ENCODE data around the gene MUTYH.

The MUTYH gene

GRCh38 chr1:45348966-45349677, 8.9 kb upstream of the MUTYH start:
- no peak for DNase-seq (ENCODE audit: low read depth, low spot score)

GRCh38 chr1:45348609-45348965, 8.3 kb upstream of the MUTYH start:
- DNase-seq (ENCODE audit: low read depth, low spot score), result no peak

DNA sequence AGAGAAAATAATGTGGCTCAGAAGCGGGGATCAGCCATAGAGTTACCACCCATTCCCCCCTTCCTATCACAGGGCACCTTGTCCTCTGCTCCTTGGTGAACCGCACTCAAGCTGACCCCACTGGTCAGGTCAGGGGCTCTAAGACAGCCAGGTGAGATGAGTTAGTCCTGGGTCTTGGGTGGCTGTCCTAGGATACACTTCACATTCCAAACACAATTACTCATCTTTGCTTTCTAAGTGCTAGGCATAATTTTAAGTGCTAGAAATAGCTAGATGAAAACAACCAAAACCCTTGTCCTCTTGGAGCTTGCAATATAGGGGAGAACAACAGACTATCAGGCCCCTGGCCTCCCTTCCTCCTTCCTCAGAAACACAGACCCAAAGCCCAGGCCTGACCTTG, 7.8 kb upstream of the MUTYH start:
- no peak for DNase-seq (ENCODE audit: low read depth, low spot score)

GRCh38 chr1:45346473-45346872, 6.2 kb upstream of the MUTYH start:
- no peak for DNase-seq (ENCODE audit: low read depth, low spot score)

DNA sequence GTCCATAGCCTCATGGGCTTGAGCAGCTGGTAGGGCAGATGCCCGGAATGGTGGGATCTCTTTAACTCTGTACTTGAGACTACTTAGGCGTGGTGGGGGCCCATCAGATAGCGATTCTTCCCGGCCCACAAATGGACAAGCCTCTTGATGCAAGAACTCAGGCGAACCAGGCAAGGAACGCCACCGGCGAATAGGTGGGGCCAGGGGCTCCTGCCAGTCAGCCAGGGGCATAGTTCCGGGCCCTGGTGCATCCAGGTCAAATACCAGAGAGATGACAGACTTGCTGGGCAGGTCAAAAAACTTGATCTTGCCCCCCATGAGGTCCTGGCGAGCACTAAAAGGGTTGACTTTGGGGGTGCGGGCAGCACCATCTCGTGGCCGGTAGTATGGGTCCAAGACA, 4.8 kb upstream of the MUTYH start:
- DNase-seq (ENCODE audit: low read depth, low spot score), result no peak

DNA sequence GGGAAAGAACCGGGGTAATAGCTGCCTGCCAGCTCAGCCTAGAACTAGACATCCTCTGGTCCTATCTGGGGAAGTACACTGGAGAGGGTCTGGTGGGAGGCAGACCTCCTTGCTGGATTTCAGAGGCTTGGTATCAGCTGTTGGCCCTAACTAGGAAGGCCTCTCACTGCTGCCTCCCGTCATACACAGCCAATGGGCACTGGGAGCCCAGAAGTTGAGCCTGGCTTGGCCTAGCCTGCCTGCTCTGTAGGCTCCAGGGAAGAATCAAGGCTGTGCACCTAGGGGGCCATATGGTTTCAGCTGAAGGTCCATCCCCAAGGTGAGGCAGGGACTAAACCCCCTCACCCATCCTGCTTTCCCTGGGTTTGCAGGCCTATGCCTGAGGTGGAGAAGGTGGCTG, 4.3 kb upstream of the MUTYH start:
- DNase-seq (ENCODE audit: low read depth, low spot score), result no peak

DNA sequence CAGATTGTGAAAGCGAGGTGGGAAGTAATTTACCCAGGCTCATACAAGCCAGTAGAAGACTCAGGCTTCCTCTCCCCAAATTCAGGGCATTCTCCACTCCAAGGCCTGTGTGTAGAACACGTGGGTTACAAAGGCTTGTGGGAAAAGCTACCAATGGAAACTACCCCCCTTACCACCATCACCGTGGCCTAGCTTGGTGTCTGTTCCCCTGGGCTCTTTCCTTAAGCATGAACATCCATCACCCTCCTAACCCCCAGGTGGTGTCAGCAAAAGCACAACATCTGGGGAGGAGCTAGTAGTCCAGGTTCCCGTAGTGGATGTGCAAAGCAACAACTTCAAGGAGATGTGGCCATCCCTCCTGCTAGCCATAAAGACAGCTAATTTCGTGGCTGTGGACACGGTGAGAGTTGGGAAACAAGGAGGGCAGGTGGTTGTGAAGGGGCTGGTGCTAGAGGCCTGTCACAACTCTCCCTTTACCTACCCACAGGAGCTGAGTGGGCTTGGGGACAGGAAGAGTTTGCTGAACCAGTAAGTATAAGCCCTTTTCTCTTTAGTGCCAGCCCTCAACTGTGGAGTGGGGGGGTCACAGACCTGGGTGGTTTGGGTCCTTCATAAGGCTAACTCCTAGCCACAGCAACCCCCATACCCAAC, 701 bp upstream of the MUTYH start:
- no peak for DNase-seq (ENCODE audit: low read depth, low spot score)

- no peak for DNase-seq (ENCODE audit: low read depth, low spot score)
Measured at GRCh38 chr1:45337630-45338325, 2.5 kb downstream of the MUTYH start.

- no peak for DNase-seq (ENCODE audit: low read depth, low spot score)
Measured at GRCh38 chr1:45335855-45336324, 4.3 kb downstream of the MUTYH start.

- no peak for DNase-seq (ENCODE audit: low read depth, low spot score)
Measured at GRCh38 chr1:45334308-45335245, 5.7 kb downstream of the MUTYH start.

- no peak for DNase-seq (ENCODE audit: low read depth, low spot score)
Measured at GRCh38 chr1:45332346-45332720, 7.9 kb downstream of the MUTYH start.

DNA sequence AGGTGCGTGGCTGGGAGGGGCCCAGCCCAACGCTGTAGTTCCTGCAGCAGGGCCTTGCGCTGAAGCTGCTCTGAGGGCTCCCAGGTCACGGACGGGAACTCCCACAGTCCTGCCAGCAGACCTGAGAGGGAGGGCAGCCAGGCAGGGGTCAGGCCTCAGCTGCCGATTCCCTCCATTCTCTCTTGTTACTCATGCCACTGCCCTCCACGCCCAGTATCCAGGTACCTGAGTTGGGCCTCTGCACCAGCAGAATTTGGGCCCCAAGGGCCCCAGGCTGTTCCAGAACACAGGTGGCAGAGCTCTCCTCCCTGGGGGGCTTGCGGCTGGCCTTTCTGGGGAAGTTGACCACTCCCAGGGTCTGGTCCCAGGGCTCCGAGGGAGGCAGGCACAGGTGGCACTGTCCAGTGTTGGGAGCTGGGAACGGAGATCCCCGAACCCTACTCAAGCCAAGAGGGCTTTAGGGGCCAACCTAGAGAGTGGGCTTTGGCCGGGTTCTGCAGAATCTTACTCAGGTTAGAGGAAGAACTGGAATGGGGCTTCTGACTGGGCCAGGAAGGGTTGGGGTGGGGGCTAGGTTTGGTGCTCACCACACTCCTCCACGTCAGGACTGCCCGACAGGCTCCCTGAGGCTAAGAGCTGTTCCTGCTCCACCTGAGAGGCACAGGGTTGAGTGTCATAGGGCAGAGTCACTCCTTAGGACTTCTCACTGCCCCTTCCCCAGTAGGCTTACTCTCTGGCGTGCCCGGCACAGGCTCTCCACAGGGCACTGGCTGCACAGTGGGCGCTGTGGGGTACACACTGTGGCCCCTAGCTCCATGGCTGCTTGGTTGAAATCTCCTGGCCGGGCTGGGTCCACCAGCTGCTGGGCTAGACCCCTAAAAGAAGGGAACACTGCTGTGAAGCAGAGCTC, 8.5 kb downstream of the MUTYH start:
- no peak for DNase-seq (ENCODE audit: low read depth, low spot score)

GRCh38 chr1:45329445-45329844, 10.8 kb downstream of the MUTYH start:
- no peak for DNase-seq (ENCODE audit: low read depth, low spot score)

- no peak for DNase-seq (ENCODE audit: low read depth, low spot score)
Measured at GRCh38 chr1:45328680-45329079, 11.6 kb downstream of the MUTYH start.

DNA sequence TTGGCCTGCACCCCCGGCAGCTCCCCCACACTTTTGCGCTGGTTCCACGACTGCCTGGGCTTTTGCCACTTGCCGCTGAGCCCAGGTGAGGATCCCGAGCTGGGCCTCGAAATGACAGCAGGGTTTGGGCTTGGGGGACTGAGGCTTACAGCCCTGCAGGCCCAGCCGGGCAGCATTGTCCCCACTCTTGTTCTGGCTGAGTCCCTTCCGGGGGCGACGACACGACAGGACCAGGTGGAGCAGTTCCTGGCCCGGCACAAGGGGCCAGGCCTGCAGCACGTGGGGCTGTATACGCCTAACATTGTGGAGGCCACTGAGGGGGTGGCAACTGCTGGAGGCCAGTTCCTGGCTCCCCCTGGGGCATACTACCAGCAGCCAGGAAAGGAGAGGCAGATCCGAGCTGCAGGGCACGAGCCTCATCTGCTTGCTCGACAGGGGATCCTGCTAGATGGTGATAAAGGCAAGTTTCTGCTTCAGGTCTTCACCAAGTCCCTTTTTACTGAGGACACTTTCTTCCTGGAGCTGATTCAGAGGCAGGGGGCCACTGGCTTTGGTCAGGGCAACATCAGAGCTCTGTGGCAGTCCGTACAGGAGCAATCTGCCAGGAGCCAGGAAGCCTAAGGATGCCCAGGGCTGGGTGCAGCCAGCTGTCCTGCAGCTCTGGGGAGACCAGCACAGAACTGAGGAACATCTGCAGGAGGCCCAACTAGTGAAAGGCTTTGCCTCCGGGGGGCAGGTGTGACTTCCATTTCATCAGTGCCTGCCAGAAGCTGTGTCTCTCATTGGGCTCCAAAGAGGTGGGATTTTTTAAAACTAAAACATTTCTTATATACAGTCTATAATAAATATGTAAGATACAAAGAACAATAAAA, 12.4 kb downstream of the MUTYH start:
- no peak for DNase-seq (ENCODE audit: low read depth, low spot score)

DNA sequence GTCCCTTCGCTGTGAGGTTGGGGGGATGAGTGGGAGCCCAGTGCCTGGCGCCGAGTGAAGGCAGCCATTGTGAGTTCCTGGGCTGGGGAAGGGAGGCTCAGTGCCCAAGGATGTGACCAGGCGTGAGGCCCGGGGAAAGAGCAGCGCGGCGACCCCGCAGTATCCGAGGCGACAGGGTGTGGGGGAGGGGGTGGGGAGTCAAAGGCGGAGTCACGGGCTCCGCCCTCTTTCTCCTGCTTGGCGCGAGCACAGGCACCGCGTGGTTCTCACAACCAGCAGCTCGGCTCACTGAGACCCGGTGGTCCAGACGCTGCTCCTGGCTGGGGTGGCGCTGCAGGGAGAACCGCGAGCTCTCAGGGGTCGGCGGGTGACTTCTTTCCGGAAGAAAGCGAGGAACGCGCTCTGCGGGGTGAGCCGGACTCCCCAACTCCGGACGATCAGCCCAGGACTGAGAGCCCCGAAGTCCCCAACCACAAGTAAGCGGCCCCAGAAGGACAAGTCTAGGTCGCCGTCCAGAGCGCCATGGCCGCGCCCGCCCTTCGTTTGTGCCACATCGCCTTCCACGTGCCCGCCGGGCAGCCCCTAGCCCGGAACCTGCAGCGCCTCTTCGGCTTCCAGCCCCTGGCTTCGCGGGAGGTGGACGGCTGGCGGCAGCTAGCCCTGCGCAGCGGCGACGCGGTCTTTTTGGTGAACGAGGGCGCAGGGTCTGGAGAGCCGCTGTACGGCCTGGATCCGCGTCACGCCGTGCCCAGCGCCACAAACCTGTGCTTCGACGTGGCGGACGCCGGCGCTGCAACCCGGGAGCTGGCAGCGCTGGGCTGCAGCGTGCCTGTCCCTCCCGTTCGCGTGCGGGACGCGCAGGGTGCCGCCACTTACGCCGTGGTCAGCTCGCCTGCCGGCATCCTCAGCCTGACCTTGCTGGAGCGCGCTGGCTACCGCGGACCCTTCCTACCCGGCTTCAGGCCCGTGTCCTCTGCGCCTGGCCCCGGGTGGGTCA, 13.3 kb downstream of the MUTYH start, which contains the start of gene HPDL:
Gene HPDL (plus strand): TSS at position 269 of the 997 bp plus-strand sequence. CDS start 254 bp downstream, at position 523.
- DNase-seq (ENCODE audit: low read depth, low spot score), result no peak

- DNase-seq (ENCODE audit: low read depth, low spot score), result no peak
Measured at GRCh38 chr1:45325851-45326506, 14.3 kb downstream of the MUTYH start.
